Dedifferentiated amniotic fluid mesenchymal stem cell (primary cell): ENCODE measurements around the gene ALKBH1.
"Not testable (repeated sequence)": the region's sequence is repeated elsewhere in the genome, so short reads cannot be mapped to it uniquely, and the experiment has no call there.

Experiments used
- DNase-seq: peaks from one replicate; pipeline ENCODE4 v3.0.0-alpha.2; 2016; ENCODE audit errors: extremely low spot score

Gene ALKBH1, protein sequence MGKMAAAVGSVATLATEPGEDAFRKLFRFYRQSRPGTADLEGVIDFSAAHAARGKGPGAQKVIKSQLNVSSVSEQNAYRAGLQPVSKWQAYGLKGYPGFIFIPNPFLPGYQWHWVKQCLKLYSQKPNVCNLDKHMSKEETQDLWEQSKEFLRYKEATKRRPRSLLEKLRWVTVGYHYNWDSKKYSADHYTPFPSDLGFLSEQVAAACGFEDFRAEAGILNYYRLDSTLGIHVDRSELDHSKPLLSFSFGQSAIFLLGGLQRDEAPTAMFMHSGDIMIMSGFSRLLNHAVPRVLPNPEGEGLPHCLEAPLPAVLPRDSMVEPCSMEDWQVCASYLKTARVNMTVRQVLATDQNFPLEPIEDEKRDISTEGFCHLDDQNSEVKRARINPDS

DNA sequence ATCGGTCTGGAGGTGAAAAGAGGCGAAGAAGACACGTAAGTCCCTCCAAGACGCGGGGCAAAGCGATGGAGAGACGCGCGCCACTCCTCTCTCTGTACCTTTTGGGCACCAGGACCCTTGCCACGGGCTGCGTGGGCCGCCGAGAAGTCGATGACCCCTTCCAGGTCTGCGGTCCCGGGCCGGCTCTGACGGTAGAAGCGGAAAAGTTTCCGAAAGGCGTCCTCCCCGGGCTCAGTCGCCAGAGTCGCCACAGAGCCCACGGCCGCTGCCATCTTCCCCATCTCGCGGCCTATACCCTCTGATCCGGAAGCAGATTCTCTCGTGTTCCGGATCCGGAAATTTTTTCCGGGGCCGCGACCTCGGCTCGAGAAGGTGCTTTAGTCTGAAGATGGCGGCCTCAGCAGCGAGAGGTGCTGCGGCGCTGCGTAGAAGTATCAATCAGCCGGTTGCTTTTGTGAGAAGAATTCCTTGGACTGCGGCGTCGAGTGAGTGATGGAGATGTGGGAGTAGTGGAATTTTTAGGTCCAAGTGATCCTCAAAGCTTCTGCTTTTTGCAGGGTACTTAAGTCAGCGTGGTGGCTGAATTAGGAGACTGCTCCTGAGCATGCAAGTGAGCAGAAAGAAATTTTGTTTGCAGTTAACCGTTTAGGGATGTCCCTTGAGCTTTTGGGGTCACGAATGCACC, at the start of gene ALKBH1, which contains the start of gene SLIRP:
Gene ALKBH1 (minus strand): TSS at position 300 of the 685 bp plus-strand sequence. CDS start 19 bp downstream, at position 281.
Gene SLIRP (plus strand): TSS at position 380 of the 685 bp plus-strand sequence. CDS start 9 bp downstream, at position 389.
- peak; percentile 86 for DNase-seq

DNA sequence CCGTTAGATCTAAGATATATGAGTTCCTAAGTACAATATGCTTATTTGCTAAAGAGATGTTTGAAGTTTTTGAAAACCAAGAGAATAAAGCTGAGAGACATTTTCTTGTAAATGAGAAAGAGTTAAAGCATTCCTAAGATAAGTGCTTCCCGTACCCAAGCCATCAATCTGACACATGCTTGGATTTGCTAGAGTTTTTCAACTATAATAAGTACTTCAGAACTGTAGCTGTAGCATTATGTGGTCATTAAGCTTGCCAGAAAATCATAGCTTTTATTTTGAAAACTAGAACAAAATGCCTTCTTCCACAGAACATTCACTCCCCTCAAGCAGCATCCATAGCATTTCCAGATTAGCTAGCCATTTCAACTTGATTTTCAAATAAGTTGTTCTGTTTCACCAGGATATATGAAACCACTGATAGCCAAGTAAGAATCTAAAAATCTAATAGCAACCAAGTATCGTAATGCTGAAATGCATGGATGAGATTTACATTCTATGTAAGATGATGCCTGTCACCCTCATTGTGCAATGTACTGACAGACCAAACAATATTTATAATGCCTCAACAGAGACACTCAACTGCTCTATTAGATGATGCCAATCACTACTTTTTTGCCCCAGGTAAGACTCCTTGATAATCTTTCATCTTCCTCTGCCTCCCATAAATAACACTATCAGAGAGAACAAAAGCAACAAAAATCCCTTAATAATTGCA, 45.1 kb upstream of the ALKBH1 start:
- no peak for DNase-seq

DNA sequence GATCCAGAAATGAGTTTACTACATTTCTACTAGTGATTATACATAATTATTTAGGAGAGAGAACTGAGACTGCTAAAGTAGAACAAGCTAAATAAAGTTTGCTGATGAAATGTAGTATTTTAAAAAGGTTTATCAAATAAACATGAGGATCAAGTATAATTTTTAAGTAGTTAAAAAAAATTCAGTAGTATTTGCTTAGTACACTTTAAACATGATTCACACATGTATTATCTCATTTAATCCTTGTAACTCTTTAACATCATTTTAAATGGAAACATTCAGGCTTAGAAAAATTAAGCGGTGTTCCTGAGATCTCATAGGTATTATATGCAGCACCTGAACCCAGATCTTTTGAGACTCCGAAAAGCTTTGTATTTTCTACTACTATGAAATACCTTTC, 44.4 kb upstream of the ALKBH1 start:
- DNase-seq: no peak

DNA sequence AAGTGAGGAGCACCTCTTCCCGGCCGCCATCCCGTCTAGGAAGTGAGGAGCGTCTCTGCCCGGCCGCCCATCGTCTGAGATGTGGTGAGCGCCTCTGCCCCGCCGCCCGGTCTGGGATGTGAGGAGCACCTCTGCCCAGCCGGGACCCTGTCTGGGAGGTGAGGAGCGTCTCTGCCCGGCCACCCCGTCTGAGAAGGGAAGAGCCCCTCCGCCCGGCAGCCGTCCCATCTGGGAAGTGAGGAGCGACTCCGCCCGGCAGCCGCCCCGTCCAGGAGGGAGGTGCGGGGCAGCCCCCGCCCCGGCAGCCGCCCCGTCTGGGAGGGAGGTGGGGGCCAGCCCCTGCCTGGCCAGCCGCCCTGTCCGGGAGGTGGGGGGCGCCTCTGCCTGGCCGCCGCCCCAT, 39.6 kb upstream of the ALKBH1 start:
- not testable (repeated sequence) for DNase-seq

DNA sequence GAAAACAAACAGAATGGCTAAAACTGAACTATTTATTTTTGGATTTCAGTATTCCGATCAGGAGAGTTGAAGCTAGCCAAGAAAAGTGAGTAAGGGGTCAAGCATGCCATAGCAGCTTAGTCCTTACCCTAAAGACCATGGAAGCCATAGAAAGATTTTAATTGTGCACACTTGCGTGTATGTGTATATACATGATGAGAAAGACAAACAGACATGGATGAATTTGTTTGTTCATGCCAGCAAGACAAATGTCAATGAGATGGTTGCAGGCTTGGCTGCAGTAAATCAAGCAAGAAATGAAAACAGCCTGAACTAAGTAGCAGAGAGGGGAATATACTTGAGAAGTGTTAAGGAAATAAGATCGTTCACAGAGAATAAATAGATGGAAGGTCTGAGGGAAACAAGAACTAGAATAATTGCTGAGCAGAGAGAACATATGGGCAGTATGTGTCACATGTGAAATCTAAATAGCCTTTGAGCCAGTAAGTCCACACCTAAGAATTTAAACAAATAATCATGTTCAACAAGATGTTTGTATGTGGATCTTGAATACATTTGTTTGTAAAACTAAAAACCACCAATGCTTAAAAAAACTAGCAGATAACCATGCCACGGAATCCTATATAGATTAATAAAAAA, 38.4 kb upstream of the ALKBH1 start:
- no peak for DNase-seq

DNA sequence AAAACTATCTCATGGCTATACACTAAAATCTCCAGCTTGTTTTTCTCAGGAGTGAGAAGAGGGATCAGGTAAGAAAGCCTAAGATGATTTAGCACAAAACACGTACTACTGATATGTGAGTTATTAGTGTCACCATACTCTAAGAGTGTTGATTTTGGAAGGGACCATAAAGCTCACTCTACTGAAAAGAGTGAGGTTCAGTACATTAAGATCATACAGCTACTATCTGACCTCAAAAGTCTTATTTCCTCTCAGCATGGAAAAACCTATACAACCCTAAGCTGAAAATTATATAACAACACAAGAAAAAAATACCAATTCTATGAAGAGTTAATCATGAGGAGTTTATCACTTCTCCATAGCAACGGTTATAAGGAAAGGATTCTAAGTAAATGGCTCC, 33.6 kb upstream of the ALKBH1 start:
- DNase-seq: no peak

DNA sequence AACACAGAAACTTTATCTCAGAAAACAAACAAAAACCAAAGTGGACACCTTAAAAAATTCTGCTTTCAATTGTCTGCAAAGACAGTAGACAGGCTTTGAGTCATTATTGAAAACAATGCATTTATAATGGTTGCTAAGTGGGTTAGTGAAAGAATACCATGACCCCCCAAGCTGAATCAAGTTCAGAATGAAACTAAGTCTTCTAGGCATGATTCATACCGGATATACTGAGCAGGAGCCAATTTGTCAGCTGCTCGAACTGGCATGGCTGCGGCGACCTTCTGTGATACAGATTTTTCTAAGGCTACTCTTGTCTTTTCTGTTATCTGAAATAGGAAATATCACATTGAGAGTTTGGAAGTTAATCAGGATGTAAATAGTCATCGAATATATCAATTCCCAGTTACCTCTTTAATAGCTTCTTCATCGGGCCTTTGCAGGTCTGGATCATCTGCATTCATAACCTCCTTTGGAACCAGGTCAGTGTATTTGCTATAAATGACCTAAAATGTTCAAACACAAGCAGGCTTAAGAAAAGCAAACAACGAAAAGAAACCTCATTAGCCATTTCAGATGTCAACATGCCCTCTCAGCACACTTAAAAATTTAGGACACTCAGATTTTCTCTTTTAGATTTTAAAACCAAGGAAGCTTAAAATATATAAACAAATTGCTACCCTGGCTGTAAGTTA, 30.9 kb upstream of the ALKBH1 start:
- DNase-seq: no peak

DNA sequence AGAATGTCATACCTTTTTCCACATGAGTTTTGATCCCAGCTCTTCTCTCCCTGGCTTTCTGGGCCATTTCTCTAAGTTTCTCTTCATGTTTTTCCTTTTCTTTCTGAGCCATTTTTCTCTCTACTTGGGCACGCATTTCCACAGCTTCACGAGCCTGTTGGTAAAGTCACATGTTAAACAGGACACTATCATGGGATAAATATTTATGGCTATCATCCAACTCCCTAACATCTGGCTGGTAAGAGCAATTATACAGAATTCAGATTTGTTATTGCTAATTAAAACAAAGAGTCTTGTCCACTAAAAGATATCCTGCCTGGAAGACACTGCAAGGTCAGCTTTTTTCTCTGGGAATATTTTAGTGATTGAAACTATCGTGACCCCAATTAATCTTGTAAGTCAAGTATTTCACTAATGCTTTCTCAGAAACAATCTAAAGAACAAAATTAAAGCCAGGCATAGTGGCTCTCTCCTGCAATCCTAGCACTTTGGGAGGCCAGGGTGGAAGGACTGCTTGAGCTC, 23.2 kb upstream of the ALKBH1 start:
- DNase-seq: no peak

DNA sequence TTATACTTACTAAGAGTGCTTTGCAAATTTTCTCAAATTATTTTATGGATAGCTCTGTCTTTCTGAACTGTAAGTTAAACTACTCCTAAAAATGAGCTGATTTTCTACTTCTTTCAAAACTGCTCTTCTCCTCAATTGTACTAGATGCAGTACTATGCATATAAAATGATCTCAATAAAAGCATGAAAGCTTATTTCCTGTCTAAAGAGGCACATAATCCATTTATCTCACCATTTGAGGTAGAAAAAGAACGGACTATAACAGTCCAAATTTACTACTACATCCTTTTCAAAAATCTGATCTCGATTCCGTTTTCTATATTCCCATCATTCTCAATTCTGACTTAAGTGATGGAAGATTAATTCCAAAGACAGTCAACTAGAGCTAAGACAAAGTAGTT, 14.5 kb upstream of the ALKBH1 start:
- DNase-seq: no peak

DNA sequence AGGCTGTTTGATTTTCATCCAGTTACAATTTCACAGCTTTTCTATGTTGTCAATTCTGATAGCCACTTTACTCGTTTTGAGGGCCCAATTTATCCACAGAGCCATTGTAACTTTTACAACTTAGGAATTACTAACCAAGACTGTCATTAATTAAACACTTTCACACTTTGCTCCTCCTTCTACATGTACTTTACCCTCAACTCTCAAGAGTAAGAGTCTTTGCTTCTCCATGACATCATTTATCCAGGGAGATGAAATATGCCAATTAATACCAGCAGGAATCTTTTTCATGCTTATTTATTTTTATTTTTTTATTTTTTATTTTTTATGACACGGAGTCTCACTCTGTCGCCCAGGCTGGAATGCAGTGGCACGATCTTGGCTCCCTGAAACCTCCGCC, 13.6 kb upstream of the ALKBH1 start:
- DNase-seq: no peak

DNA sequence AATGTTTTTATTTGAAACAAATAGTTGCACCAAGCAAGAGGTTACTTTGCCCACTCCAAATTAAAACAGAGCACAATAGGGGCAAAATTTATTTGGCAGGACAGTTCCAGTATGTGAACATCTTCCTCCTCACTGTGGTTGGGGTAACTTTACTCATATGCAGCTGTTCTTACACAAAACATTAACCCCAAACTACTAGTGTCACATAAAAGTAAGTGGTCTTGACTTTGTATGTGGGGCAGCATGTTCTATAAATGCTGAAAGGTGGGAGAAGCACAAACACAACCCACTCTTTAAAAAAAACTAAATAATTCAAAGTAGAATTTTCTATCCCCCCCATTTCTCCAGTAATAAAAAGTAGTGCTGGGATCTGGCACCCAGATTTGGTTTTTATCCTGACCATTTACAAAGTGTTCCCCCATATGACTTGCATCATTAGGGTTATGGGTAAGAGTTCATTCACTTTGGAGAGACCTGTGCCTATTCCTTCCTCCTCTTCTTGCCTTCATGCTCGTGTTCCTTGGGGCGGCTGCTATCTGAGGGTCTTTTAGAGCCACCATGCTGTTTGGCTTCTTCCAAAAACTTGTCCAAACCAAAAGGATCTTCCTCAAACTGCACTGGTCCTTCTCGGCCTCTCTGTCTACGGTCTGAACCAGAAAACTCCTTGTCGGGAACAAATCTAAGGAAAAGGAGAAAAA, 9.9 kb upstream of the ALKBH1 start:
- DNase-seq: no peak

DNA sequence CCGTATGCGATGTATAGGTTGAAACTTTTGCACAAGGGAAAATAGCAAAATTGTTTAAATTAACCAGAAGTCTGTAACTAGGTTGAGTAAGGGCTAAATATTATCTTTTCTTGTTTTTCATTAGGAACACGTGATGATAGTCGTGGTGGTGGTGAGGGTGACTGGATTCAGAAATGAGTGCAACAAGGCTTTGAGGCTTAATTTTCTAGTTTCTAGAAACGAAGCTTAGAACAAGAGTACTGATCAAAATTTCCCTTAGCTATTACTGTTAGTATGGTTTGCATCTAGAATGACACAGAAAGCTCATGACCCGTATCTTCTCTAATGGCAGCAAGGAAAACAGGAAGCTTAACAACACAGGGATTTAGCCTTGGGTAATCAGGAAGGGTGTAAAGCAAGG, 7.1 kb upstream of the ALKBH1 start:
- DNase-seq: no peak

DNA sequence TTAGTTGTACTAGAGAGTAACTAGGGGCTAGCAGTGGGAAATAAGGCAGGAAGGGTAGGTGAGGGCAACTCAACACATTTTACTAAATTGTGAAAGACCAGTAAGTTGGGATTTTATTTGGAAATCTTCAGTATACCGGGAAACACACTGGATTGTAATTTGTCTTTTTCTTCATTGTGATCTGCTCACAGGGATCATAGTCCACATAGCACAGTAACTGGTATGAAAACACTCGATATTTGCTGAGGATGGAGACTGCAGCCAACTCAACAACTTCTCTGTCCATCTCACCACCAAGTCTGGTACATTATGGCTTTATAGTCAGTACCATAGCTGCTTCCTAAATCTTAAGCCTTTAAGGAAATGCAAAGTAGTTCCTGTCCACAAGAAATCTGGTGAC, 2.5 kb upstream of the ALKBH1 start:
- DNase-seq: no peak

DNA sequence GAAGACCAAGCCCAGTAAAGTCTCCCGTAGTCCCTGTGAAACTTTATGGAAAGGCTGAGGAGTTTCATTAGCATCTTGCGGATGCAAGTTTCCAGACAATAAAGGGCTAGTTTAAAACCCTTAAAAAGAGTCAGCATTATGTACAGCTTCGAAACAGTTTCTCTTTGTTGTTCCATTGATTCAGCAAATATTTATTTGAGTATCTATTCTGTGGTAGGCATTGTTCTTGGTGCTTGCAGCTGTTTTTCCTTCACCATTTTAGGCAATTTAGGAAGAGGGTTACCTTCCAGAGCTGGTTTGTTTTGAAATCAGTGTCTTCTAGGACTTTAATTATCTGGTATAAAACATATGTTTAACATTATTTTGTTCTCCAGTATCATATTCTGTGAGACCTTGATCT, 1.6 kb upstream of the ALKBH1 start:
- no peak for DNase-seq

DNA sequence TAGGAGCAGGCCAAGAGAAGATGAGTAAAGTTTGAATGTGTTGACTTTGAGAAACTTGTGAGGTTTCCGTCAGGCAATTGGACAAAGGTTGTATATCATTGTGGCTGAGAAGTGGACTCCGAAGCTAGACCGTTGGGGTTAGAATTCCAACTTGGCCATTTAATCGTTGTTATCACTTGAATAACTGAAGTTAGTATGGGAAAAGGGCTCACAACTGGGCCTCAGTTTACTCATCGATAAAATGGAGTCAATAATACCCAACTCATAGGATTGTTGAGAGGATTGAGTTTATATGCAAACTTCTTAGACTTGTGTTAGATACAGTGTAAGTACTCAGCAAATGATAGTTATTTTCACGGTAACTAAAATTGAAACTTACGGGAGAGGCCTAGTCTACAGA, 926 bp upstream of the ALKBH1 start:
- DNase-seq: no peak

DNA sequence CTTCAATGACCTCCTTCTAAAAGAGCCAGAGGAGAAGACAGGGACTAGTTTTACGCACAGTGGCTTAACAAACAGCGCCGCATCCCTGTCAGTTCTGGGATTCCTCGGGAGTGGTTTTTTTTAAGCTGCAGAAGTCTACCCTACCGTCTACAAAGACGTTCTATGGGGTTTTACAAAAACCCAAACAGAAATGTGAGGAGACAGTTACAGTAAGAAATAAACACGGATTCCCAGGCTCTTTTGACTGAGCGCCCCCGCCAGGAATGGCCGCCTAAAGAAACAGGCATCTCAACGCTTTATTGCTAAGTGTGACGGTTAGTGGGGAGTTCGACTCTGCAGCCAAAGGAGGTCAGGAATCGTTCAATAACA, 484 bp downstream of the ALKBH1 start:
- peak; percentile 58 for DNase-seq

DNA sequence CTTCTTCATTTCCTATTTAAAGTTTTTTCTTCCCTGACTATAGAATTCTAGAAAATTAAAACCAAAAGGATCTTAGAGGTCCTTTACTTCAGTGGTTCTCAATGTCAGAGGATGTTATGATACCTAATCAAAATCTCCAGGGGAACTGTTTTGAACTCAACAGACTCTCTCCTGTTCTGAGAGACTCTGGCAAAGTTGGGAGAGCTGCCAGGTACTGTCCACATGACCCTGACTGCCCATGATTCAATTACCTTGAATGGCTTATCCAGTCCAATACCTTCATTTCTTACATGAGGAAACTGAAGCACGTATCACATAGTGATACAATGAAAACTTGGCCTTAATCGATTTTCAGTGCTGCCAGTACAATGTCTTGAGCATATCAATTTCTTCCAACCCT, 16.6 kb downstream of the ALKBH1 start:
- DNase-seq: no peak

DNA sequence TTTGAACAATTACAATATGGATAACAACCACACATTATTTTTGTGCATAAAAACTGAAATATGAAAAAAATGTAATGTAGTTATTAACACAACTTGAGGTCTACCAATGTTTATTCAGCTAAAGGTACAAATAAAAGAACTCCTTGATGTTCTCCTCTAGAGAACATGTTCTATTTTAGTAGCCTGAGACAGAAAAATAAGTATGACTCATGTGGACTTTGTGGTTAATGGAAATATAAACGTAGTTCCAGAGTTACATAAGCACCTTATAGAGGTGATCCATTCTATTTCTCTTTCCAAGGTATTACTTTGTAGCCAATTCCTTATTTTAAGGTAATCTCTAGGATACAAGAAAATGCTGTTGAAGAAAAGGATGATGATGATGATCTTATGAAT, 25.7 kb downstream of the ALKBH1 start:
- DNase-seq: no peak

DNA sequence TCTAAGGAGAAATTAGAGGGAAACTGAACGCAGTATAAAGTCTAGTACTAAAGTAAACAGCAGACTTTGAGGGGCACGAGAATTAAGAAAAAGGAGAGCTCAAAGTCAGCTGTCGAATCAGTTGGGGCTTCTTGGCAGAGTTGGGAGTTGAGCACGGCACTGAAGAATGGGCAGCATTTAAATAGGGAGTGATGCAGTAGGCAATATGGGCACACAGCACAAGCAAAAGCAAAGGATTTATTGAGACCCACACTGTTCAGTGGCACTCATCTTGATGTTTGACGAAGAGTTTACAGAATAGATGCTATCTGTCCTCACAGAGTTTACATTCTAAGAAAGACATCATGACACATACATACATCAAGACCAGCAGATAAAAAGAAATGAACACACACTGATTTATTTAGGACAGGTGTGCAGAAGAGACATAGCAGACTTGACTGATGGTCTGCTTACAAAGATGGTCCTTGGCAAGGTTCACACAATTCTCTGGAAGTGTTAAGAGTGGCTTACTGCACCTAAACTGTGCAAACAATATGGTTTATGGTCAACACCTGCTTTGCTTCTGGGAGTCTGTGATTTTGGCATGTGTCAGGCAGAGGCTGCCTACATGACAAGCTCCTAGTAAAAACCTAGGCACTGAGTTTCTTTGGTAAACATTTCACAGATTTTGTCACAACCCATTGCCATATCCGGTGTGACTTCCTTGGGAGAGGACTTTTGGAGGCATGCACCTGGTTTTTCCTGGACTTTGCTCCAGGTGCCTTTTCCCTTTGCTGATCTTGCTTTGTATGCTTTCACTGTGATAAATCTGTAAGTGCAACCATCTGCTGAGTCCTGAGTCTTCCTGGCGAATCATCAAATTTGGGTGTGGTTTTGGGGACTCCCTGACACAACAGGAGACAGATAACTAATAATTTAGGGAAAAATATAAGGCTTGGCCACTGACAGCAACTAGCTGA, 26.3 kb downstream of the ALKBH1 start:
- no peak for DNase-seq

DNA sequence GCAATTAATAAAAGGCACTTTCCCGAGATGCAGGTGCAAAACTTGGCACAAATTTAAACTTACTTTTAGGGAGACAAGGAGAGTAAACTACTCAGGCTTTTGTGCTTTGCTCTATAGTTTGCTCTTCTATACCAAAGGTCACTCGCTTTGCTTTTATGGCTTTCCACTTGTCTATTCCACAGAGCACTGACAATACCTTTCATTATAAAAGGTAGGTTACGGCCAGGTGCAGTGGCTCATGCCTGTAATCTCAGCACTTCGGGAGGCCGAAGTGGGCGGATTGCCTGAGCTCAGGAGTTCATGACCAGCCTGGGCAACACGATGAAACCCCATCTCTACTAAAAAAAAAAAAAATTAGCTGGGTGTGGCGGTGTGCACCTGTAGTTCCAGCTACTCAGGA, 32.9 kb downstream of the ALKBH1 start:
- DNase-seq: no peak
